Thoracic aorta (tissue), 2 donors: ENCODE measurements around the gene PLGLB2. TPM values are rescaled to one million over a fixed set of nuclear protein-coding genes. Genes with fewer than 3 reads are reported as not detected.

ENCODE experiments used
- total RNA-seq, 2 donors: library from RNA; depleted of rRNA; stranded (reverse); fragments of >200 nt; gene quantifications; one replicate each; pipeline versions ENCODE4 v1.1.0 to v1.2.3, GENCODE V29; 2016

The PLGLB2 gene
- total RNA-seq, 2 donors from 2014 or later, result 4.9 TPM; not detected in 1

Other genes starting within 250 kb of the PLGLB2 start
- gene RGPD2, start 77.7 kb downstream of the PLGLB2 start, total RNA-seq, result 1 to 10 TPM in 1 of 2 donors, under 1 TPM in 1; 0.27 to 7.5 TPM